ENCODE measurements around the gene CCL15. TPM values are rescaled to one million over a fixed set of nuclear protein-coding genes. Genes with fewer than 3 reads are reported as not detected.

Gene CCL15
- total RNA-seq, 1 donor from 2014 or later = not detected

Other genes with a start within 250 kb of the CCL15 start
- not detected for gene GAS2L2, start 248.3 kb downstream of the CCL15 start, total RNA-seq
- gene C17orf50, start 240.7 kb downstream of the CCL15 start, total RNA-seq = not detected
- gene MMP28, start 205.9 kb downstream of the CCL15 start, total RNA-seq = 3.5 TPM
- 94.0 TPM for gene TAF15, start 192.1 kb downstream of the CCL15 start, total RNA-seq
- gene HEATR9, start 132.7 kb downstream of the CCL15 start, total RNA-seq = not detected
- gene CCL5, start 121.2 kb downstream of the CCL15 start, total RNA-seq = 3.5 TPM
- gene RDM1, start 70.8 kb downstream of the CCL15 start, total RNA-seq = 1.6 TPM
- not detected for gene LYZL6, start 57.8 kb downstream of the CCL15 start, total RNA-seq
- not detected for gene CCL16, start 20.1 kb downstream of the CCL15 start, total RNA-seq
- 0.92 TPM for gene CCL14, start 14.8 kb downstream of the CCL15 start, total RNA-seq
- gene CCL23, start 16.4 kb upstream of the CCL15 start, total RNA-seq = not detected
- gene CCL18, start 62.7 kb upstream of the CCL15 start, total RNA-seq = not detected
- 2.8 TPM for gene CCL3, start 88.6 kb upstream of the CCL15 start, total RNA-seq
- 2.7 TPM for gene CCL4, start 102.3 kb upstream of the CCL15 start, total RNA-seq
- 3.3 TPM for gene TBC1D3B, start 175.1 kb upstream of the CCL15 start, total RNA-seq
- 0.31 TPM for gene CCL3L1, start 195.2 kb upstream of the CCL15 start, total RNA-seq
- gene CCL4L2, start 209.5 kb upstream of the CCL15 start, total RNA-seq = 3.7 TPM

All from tongue (tissue), 1 donor.